Lower lobe of right lung (tissue), 2 donors: ENCODE data around the gene ADO. TPM values are rescaled to one million over a fixed set of nuclear protein-coding genes. Genes with fewer than 3 reads are reported as not detected.

ENCODE experiments used
- ATAC-seq, 2 donors: fragments of 200-7000 bp; cut with Tn5 transposase; one replicate each; pipeline ENCODE4 v1.9.1; 2020 to 2022; ENCODE audit warnings: mild to moderate bottlenecking in 2 of 2, moderate library complexity in 2 of 2
- DNase-seq: peaks from one replicate; pipeline ENCODE4 v3.0.0-alpha.2; 2020
- H3K27ac ChIP-seq: fragments of 200-600 bp; one replicate; pipeline ENCODE4 v1.8.0; 2022
- H3K27me3 ChIP-seq: fragments of 200-600 bp; one replicate; pipeline ENCODE4 v1.8.0; 2022; ENCODE audit warnings: low read depth
- H3K36me3 ChIP-seq: fragments of 200-600 bp; one replicate; pipeline ENCODE4 v1.8.0; 2022; ENCODE audit warnings: mild to moderate bottlenecking
- H3K4me1 ChIP-seq: fragments of 200-600 bp; one replicate; pipeline ENCODE4 v1.8.0; 2022
- H3K4me3 ChIP-seq: fragments of 200-600 bp; one replicate; pipeline ENCODE4 v1.8.0; 2022; ENCODE audit warnings: mild to moderate bottlenecking
- H3K9me3 ChIP-seq: fragments of 200-600 bp; one replicate; pipeline ENCODE4 v1.8.0; 2022
- CTCF ChIP-seq: fragments of 200-600 bp; IDR thresholded peaks from one replicate; pipeline ENCODE4 v1.8.0; 2022; ENCODE audit warnings: antibody characterized with exemption, mild to moderate bottlenecking
- intact Hi-C: fragments of 100-400 bp; cut with DNase I; formaldehyde crosslinking; loops from one replicate; pipeline ENCODE4 v1.11.0; 2022
- total RNA-seq: library from RNA; stranded (reverse); fragmentation: NEBNext Ultra II Directional; extraction: Animal tissue kit (Norgen Biotek cat#: 25700); gene quantifications from one replicate; pipeline ENCODE4 v1.2.1, GENCODE V29; 2021
- donor health status: DM: no; HTN: yes; CAD: no; lungs with severe emphysema.

Gene ADO
- total RNA-seq, 1 donor from 2014 or later: 16.3 TPM

- DNase-seq (no peak), ATAC-seq (no peak)
- no peaks in the 10 kb centered on the region for H3K36me3 ChIP-seq
- intact Hi-C loops: no loop called here
- no peaks in the 10 kb centered on the region for H3K27me3 ChIP-seq
- H3K4me1 ChIP-seq: no peaks in the 10 kb centered on the region
- TF ChIP-seq CTCF: no peak
- H3K27ac ChIP-seq: no peak overlapping the region
- no peaks in the 10 kb centered on the region for H3K9me3 ChIP-seq
- no peak overlapping the region for H3K4me3 ChIP-seq
Measured at GRCh38 chr10:62795100-62795499, 9.4 kb upstream of the ADO start.

DNA sequence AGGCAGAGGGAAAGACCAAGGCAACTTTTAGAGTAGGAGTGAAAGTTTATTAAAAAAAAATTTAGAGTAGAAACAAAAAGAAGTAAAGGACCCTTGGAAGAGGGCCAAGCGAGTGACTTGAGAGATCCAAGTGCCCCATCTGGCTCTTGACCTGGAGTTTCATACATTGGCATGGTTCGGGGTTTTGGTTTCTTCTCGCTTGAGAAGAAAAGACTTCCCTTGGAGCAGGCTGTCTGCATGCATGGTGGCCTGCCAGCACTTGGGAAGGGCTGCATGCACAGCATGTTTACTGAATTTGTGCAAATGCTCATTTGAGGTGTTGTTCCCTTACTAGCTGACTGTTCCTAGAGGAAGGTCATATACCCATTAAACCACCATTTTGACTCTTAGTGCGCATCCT, 8.8 kb upstream of the ADO start:
- ATAC-seq (no peak), DNase-seq (no peak)
- Histone ChIP-seq H3K27ac (no peak overlapping the region), H3K4me3 (no peak overlapping the region), H3K27me3 (no peaks in the 10 kb centered on the region), H3K9me3 (no peaks in the 10 kb centered on the region), H3K4me1 (no peaks in the 10 kb centered on the region), H3K36me3 (no peaks in the 10 kb centered on the region)
- intact Hi-C loops: no loop called here
- no peak for TF ChIP-seq CTCF

DNA sequence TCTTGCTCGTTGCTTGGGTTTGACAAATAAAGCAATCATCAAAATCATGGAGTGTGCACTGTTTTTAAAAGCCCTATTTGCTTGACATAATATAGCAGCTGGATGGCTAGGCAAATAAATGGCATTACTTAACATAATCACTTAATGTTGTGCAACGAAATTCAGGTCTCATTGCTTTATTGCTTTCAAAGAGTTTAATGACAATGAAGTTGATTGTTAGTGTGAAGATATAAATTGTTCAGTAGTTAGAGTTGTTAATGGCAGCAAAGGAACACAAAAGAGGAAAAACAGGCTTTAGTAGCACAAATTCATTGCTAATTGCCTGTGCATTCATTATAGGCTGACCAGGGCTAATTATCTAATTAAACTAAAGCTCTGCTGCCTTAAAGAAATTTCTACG, 7.6 kb upstream of the ADO start:
- DNase-seq: no peak
- no peak overlapping the region for H3K4me3 ChIP-seq
- TF ChIP-seq CTCF: no peak
- no peaks in the 10 kb centered on the region for H3K27me3 ChIP-seq
- no peaks in the 10 kb centered on the region for H3K36me3 ChIP-seq
- H3K4me1 ChIP-seq: no peaks in the 10 kb centered on the region
- intact Hi-C loops: no loop called here
- no peak for ATAC-seq
- no peaks in the 10 kb centered on the region for H3K9me3 ChIP-seq
- no peak overlapping the region for H3K27ac ChIP-seq

DNA sequence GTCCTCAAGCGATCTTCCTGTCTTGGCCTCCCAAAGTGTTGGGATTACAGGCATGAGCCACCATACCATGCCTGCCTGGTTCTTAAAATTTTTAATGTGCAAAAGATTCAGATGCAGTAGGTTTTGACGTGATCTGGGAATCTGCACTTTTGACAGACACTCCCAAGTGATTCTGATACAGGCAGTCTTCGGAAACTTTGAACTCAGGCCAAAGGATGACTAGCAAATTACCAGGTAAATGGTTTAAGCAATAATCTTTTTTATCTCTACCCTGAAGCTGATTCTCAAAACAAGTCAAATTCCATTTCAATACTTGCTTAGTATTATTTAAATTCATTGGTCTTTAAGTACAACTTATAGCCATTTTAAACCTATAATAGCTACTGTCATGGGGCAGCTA, 2.6 kb upstream of the ADO start:
- DNase-seq: no peak
- H3K4me1 ChIP-seq: peaks cover 28% of the 10 kb centered on the region

GRCh38 chr10:62803724-62804355, 680 bp upstream of the ADO start:
- H3K27me3 ChIP-seq: no peaks in the 10 kb centered on the region

More for the DNA sequence above, 2.6 kb upstream of the ADO start:
- no peaks in the 10 kb centered on the region for H3K36me3 ChIP-seq
- H3K27ac ChIP-seq: no peak overlapping the region
- no peaks in the 10 kb centered on the region for H3K27me3 ChIP-seq
- no peak for ATAC-seq
- no peaks in the 10 kb centered on the region for H3K9me3 ChIP-seq
- intact Hi-C loops: no loop called here
- H3K4me3 ChIP-seq: no peak overlapping the region
- TF ChIP-seq CTCF: no peak

More at GRCh38 chr10:62803724-62804355, 680 bp upstream of the ADO start:
- Histone ChIP-seq H3K4me3 (peak overlapping the region; percentile 74), H3K9me3 (no peaks in the 10 kb centered on the region), H3K4me1 (peaks cover 43% of the 10 kb centered on the region), H3K27ac (peak overlapping the region; percentile 93), H3K36me3 (peaks cover 3% of the 10 kb centered on the region)
- ATAC-seq (peak in 1 of 2 donors; percentile 11), DNase-seq (no peak)
- intact Hi-C loops: no loop called here
- TF ChIP-seq CTCF: no peak
